Measurements from ENCODE around the gene PMFBP1. TPM values are rescaled to one million over a fixed set of nuclear protein-coding genes. Genes with fewer than 3 reads are reported as not detected.

Gene PMFBP1
- polyA plus RNA-seq, 1 donor, result 4.7 TPM

- no peak for DNase-seq
These were observed 43.3 kb downstream of the PMFBP1 start for GRCh38 chr16:72128701-72129100.

- DNase-seq, result no peak
These were observed 45.6 kb downstream of the PMFBP1 start for GRCh38 chr16:72126429-72126765.

GRCh38 chr16:72125635-72126428 is 46.1 kb downstream of the PMFBP1 start:
- no peak for DNase-seq

- peak; percentile 68 for DNase-seq
These were observed 47.0 kb downstream of the PMFBP1 start for GRCh38 chr16:72124761-72125634.

GRCh38 chr16:72124148-72124547 is 47.8 kb downstream of the PMFBP1 start:
- DNase-seq, result no peak

- no peak for DNase-seq
These were observed 48.5 kb downstream of the PMFBP1 start for GRCh38 chr16:72123426-72123825.

- DNase-seq, result no peak
These were observed 49.0 kb downstream of the PMFBP1 start for GRCh38 chr16:72122916-72123315.

GRCh38 chr16:72122308-72122707 is 49.6 kb downstream of the PMFBP1 start:
- DNase-seq, result no peak

- no peak for DNase-seq
These were observed 51.9 kb downstream of the PMFBP1 start for GRCh38 chr16:72120026-72120425.

- DNase-seq, result no peak
These were observed 58.4 kb downstream of the PMFBP1 start for GRCh38 chr16:72113616-72113945.

GRCh38 chr16:72112906-72113615 is 58.9 kb downstream of the PMFBP1 start:
- no peak for DNase-seq

GRCh38 chr16:72112452-72112792 is 59.5 kb downstream of the PMFBP1 start:
- no peak for DNase-seq

GRCh38 chr16:72111657-72112451 is 60.1 kb downstream of the PMFBP1 start:
- no peak for DNase-seq

GRCh38 chr16:72110662-72111615 is 61.0 kb downstream of the PMFBP1 start:
- DNase-seq, result no peak

- DNase-seq, result no peak
These were observed 61.9 kb downstream of the PMFBP1 start for GRCh38 chr16:72109966-72110530.

- DNase-seq, result no peak
These were observed 62.7 kb downstream of the PMFBP1 start for GRCh38 chr16:72109300-72109699.

GRCh38 chr16:72108353-72109102 is 63.4 kb downstream of the PMFBP1 start:
- no peak for DNase-seq

GRCh38 chr16:72107371-72107770 is 64.6 kb downstream of the PMFBP1 start:
- no peak for DNase-seq

GRCh38 chr16:72105978-72106377 is 66.0 kb downstream of the PMFBP1 start:
- no peak for DNase-seq

GRCh38 chr16:72104905-72105304 is 67.0 kb downstream of the PMFBP1 start:
- no peak for DNase-seq

Data from left kidney (tissue), 2 donors.